Type B pancreatic cell (in vitro differentiated cells): ENCODE data around the gene OR2Y1. TPM values are rescaled to one million over a fixed set of nuclear protein-coding genes. Genes with fewer than 3 reads are reported as not detected.
"Not testable (repeated sequence)": the region's sequence is repeated elsewhere in the genome, so short reads cannot be mapped to it uniquely, and the experiment has no call there.

Experiments
- DNase-seq: peaks from one replicate; pipeline ENCODE4 v3.0.0; 2021; ENCODE audit warnings: mixed read lengths; ENCODE audit not compliant: unreplicated experiment; ENCODE audit errors: extremely low spot score
- H3K27ac Mint-ChIP-seq: 2 replicates; pipeline ENCODE4 v1.8.0; 2021; ENCODE audit warnings: mild to moderate bottlenecking, mixed read lengths
- H3K27me3 Mint-ChIP-seq: 2 replicates; pipeline ENCODE4 v1.8.0; 2021; ENCODE audit warnings: mixed read lengths
- H3K36me3 Mint-ChIP-seq: 2 replicates; pipeline ENCODE4 v1.8.0; 2021; ENCODE audit warnings: mixed read lengths
- H3K4me1 Mint-ChIP-seq: one replicate; pipeline ENCODE4 v1.8.0; 2021; ENCODE audit warnings: mixed read lengths; ENCODE audit not compliant: unreplicated experiment
- H3K4me3 Mint-ChIP-seq: 2 replicates; pipeline ENCODE4 v1.8.0; 2021; ENCODE audit warnings: mild to moderate bottlenecking, mixed read lengths
- H3K9me3 Mint-ChIP-seq: 2 replicates; pipeline ENCODE4 v1.8.0; 2021; ENCODE audit warnings: mixed read lengths
- CTCF ChIP-seq: fragments of 200-600 bp; sonication (generic); conservative IDR thresholded peaks from 2 replicates; pipeline ENCODE4 v1.5.0; 2021; ENCODE audit warnings: antibody characterized with exemption, mild to moderate bottlenecking
- total RNA-seq: library from RNA; stranded (reverse); gene quantifications from 2 replicates; pipeline ENCODE4 v1.2.1, GENCODE V29; 2021; ENCODE audit warnings: low replicate concordance

The OR2Y1 gene
- total RNA-seq, 1 donor from 2014 or later = not detected

- DNase-seq = no peak
- Mint-ChIP-seq H3K4me1 (peaks cover 30% of the 10 kb centered on the region), H3K9me3 (no peaks in the 10 kb centered on the region), H3K4me3 (peak overlapping the region; percentile 76), H3K27ac (peak overlapping the region; percentile 99), H3K27me3 (no peaks in the 10 kb centered on the region), H3K36me3 (peaks cover 1% of the 10 kb centered on the region)
- TF ChIP-seq CTCF = no peak
Measured at GRCh38 chr5:180785121-180785781, 45.4 kb upstream of the OR2Y1 start.

- peak; percentile 72 for DNase-seq
- peaks cover 30% of the 10 kb centered on the region for H3K4me1 Mint-ChIP-seq
- peak overlapping the region; percentile 99 for H3K27ac Mint-ChIP-seq
- TF ChIP-seq CTCF = peak; percentile 76
- H3K4me3 Mint-ChIP-seq = no peak overlapping the region
- H3K27me3 Mint-ChIP-seq = peaks cover 4% of the 10 kb centered on the region
- no peaks in the 10 kb centered on the region for H3K9me3 Mint-ChIP-seq
- no peaks in the 10 kb centered on the region for H3K36me3 Mint-ChIP-seq
Measured at GRCh38 chr5:180784497-180785097, 44.7 kb upstream of the OR2Y1 start.

DNA sequence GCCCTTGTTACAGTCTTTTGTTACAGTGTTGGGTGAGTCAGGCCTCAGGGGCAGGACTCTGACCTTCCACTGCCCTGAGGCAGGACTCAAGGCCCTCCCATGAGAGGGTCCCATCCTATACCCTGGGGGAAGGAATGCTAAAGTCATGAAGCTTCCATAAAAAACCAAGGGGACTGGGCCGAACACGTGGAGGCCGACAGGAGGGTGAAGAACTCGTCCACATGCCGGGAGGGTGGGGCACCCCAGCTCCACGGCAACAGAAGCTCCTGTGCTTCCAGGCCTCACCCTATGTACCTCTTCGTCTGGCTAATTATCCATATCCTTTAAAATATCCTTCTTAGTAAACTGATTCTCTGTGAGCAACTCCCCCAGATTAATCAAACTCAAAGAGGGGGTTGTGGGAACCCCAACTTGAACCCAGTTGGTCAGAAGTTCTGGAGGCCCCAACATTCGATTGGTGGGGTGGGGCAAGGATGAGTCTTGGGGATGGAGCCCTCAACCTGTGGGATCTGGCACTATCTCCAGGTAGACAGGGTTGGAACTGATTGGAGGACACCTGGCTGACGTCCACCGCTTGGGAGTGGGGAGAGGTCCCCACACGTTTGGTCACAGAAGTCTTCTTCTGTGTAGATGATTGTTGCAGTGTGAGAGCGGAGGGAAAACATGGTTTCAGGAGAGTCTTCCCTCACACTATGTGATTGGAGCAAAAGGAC is 43.6 kb upstream of the OR2Y1 start:
- Mint-ChIP-seq H3K27ac (no peak overlapping the region), H3K4me3 (no peak overlapping the region), H3K4me1 (peaks cover 30% of the 10 kb centered on the region), H3K9me3 (no peaks in the 10 kb centered on the region), H3K27me3 (peaks cover 4% of the 10 kb centered on the region), H3K36me3 (no peaks in the 10 kb centered on the region)
- no peak for TF ChIP-seq CTCF
- no peak for DNase-seq

GRCh38 chr5:180782748-180783147 is 42.9 kb upstream of the OR2Y1 start:
- no peak for TF ChIP-seq CTCF
- H3K36me3 Mint-ChIP-seq = no peaks in the 10 kb centered on the region
- H3K9me3 Mint-ChIP-seq = no peaks in the 10 kb centered on the region
- DNase-seq = no peak
- no peak overlapping the region for H3K27ac Mint-ChIP-seq
- no peak overlapping the region for H3K4me3 Mint-ChIP-seq
- H3K27me3 Mint-ChIP-seq = peaks cover 4% of the 10 kb centered on the region
- peaks cover 30% of the 10 kb centered on the region for H3K4me1 Mint-ChIP-seq

DNA sequence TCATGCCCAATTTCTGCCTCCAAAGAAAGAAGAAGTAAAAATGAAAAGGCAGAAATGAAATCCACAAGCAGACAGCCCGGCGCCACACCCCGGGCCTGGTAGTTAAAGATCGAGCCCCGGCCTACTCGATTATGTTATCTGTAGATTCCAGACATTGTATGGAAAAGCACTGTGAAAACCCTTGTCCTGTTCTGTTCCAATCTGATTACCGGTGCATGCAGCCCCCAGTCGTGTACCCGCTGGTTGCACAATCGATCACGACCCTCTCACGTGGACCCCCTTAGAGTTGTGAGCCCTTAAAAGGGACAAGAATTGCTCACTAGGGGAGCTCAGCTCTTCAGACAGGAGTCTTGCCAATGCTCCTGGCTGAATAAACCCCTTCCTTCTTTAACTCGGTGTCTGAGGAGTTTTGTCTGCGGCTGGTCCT is 42.1 kb upstream of the OR2Y1 start:
- DNase-seq, H3K4me3 Mint-ChIP-seq, H3K36me3 Mint-ChIP-seq, H3K9me3 Mint-ChIP-seq, H3K27me3 Mint-ChIP-seq, H3K27ac Mint-ChIP-seq: not testable (repeated sequence)
- peaks cover 25% of the 10 kb centered on the region for H3K4me1 Mint-ChIP-seq
